Endothelial cell (in vitro differentiated cells): ENCODE measurements around the gene MT3. TPM values are rescaled to one million over a fixed set of nuclear protein-coding genes. Genes with fewer than 3 reads are reported as not detected.

Experiments used
- DNase-seq: peaks from one replicate; pipeline ENCODE4 v3.0.0; 2021; ENCODE audit warnings: low spot score
- H3K27ac Mint-ChIP-seq: one replicate; pipeline ENCODE4 v1.8.0; 2021; ENCODE audit warnings: mixed read lengths, inconsistent platforms; ENCODE audit not compliant: unreplicated experiment
- H3K27me3 Mint-ChIP-seq: one replicate; pipeline ENCODE4 v1.8.0; 2021; ENCODE audit warnings: mild to moderate bottlenecking, moderate library complexity, mixed read lengths, inconsistent platforms; ENCODE audit not compliant: unreplicated experiment
- H3K36me3 Mint-ChIP-seq: one replicate; pipeline ENCODE4 v1.8.0; 2021; ENCODE audit warnings: mild to moderate bottlenecking, low read depth, mixed read lengths, inconsistent platforms; ENCODE audit not compliant: unreplicated experiment
- H3K4me1 Mint-ChIP-seq: one replicate; pipeline ENCODE4 v1.8.0; 2021; ENCODE audit warnings: mild to moderate bottlenecking, mixed read lengths, inconsistent platforms; ENCODE audit not compliant: unreplicated experiment
- H3K4me3 Mint-ChIP-seq: one replicate; pipeline ENCODE4 v1.8.0; 2021; ENCODE audit warnings: mild to moderate bottlenecking, mixed read lengths, inconsistent platforms; ENCODE audit not compliant: unreplicated experiment
- H3K9me3 Mint-ChIP-seq: one replicate; pipeline ENCODE4 v1.8.0; 2021; ENCODE audit warnings: mixed read lengths, inconsistent platforms; ENCODE audit not compliant: unreplicated experiment
- long read RNA-seq: library from polyadenylated mRNA; unstranded; transcript quantifications from one replicate; pipeline ENCODE4 v2.0.0, GENCODE V29; 2020; ENCODE audit not compliant: unreplicated experiment
- total RNA-seq: library from RNA; stranded (reverse); fragmentation: NEBNext Ultra II Directional; extraction: Animal tissue kit (Norgen Biotek cat#: 25700); gene quantifications from one replicate; pipeline ENCODE4 v1.2.1, GENCODE V29; 2021; ENCODE audit not compliant: unreplicated experiment
- TF ChIP-seq, protein P1 (sequence below): fragments of 200-600 bp; sonication (generic); IDR thresholded peaks from one replicate; pipeline ENCODE4 v1.5.0; 2021; ENCODE audit warnings: antibody characterized with exemption; ENCODE audit not compliant: unreplicated experiment

The MT3 gene
- not detected for total RNA-seq
- long read RNA-seq, result 0 reads

DNA sequence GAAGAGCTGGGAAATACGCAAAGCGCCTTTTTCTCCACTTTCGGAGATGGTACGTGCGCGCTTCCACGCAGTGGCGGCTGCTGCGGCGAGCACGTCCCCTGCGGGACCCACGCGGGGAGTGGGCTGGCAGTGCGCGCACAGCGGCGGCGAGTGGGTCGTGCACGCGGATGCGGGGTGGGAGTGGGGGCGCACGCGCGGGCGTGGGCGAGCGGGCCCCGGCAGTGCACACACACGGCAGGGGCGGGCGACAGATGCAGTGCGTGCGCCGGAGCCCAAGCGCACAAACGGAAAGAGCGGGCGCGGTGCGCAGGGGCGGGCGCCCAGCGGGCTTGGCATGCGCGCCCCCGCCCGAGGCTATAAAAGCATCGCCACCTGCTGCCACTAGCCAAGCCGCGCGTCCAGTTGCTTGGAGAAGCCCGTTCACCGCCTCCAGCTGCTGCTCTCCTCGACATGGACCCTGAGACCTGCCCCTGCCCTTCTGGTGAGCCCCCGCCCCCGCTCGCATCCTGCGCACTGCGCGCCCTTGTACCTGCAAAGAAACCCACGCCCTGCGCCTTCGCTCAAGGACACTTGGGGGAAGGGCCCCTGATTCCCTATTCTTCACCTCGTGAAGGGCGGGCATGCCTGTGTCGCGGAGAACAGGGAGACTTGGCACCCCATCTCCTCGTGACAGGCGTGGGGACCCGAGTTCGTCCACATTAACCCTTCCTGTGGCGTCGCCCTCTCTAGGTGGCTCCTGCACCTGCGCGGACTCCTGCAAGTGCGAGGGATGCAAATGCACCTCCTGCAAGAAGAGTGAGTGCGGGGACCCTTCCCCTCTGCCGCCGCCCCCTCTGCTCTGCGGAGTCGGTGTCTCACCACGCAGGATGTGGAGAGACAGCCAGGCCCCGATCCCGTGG, at the start of gene MT3:
TSS of gene MT3 (plus strand) at position 388 of the 899 bp plus-strand sequence. CDS start at position 451, 63 bp downstream.
- TF ChIP-seq, protein P1, sequence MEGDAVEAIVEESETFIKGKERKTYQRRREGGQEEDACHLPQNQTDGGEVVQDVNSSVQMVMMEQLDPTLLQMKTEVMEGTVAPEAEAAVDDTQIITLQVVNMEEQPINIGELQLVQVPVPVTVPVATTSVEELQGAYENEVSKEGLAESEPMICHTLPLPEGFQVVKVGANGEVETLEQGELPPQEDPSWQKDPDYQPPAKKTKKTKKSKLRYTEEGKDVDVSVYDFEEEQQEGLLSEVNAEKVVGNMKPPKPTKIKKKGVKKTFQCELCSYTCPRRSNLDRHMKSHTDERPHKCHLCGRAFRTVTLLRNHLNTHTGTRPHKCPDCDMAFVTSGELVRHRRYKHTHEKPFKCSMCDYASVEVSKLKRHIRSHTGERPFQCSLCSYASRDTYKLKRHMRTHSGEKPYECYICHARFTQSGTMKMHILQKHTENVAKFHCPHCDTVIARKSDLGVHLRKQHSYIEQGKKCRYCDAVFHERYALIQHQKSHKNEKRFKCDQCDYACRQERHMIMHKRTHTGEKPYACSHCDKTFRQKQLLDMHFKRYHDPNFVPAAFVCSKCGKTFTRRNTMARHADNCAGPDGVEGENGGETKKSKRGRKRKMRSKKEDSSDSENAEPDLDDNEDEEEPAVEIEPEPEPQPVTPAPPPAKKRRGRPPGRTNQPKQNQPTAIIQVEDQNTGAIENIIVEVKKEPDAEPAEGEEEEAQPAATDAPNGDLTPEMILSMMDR, result no peak
- peaks cover 13% of the 10 kb centered on the region for H3K4me1 Mint-ChIP-seq
- no peaks in the 10 kb centered on the region for H3K9me3 Mint-ChIP-seq
- no peak for DNase-seq
- H3K4me3 Mint-ChIP-seq, result peak within 1 kb of the TSS; percentile 78
- no peak within 1 kb of the TSS for H3K27ac Mint-ChIP-seq
- peaks cover 27% of the 10 kb centered on the region for H3K27me3 Mint-ChIP-seq
- H3K36me3 Mint-ChIP-seq, result no peaks in the 10 kb centered on the region

DNA sequence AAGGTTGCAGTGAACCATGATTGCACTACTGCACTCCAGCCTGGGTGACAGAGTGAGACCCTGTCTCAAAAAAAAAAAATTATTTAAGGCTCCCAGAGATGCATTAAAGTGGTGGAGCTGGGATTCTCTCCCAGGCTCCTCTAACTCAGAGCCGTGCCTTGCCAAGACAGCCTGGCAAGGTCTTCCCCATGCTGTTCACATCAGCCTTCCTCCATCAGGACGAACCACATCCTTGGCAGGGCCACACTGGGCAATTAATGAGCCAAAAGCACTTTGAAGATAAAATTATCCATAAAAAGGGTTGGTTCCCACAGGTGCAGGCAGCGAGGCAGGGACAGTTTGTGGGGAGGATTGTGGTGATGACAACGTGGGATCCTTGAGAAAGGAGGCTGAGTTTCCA, 49.7 kb upstream of the MT3 start:
- TF ChIP-seq, protein P1, result no peak
- Mint-ChIP-seq H3K27me3 (no peaks in the 10 kb centered on the region), H3K36me3 (no peaks in the 10 kb centered on the region), H3K27ac (no peak overlapping the region), H3K9me3 (no peaks in the 10 kb centered on the region), H3K4me3 (no peak overlapping the region), H3K4me1 (no peaks in the 10 kb centered on the region)
- DNase-seq, result no peak

DNA sequence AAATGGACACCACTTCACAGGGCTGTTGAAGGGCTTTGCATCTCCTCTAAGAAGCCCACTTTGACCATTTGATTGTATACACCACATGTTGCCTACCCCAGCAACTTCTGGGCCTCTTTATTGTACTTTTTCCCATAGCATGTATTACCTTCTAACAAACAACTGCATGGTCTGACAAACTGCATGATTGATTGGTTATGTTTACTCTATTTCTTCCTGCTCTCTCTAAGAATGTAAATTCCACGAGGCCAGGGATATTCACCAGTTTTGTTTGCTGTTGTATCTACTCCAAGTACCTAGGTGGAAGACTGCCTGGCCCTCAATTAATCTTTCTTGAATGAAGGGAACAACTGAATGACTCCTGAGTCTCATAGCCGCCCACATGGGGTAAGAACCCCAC, 47.3 kb upstream of the MT3 start:
- no peak overlapping the region for H3K27ac Mint-ChIP-seq

DNA sequence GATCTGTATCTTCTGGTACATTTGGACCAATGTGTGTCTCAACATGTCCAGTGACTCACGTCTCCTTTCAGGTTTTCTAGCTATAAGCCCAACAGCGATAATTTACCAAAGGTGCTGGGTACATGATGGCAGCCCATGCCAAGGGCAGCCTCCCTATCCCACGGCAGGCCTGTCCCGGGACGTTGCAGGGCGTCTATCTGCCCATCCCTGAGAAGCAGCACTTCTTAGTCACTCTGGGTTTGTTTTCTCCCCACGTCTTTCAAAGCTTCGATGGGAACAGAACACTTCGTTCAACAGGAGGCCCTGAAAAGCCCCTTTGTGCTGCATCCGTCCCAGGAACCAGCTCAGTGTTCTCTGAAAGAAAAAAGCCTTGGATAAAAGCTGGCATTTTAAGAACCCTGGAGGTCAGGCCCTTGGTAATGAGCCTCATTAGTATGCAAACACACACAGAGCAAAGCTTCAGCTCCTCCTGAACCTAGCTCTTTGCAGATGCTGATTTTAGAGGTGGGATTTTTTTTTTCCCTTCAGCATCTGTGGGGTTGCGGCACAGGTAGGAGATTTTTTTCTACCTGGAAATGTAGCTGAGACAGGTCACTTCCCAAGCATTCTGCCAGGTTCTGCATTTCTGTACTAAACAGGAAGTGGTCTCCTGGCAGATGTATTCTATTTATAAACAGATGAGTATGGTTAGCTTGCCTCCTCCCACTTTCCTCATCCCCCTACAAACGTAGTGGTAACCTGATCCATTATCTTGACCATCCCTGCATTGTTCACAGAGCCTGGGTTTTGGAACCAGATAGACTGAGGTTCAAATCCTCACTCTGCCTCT, 42.0 kb upstream of the MT3 start:
- TF ChIP-seq, protein P1, result no peak
- no peak overlapping the region for H3K4me3 Mint-ChIP-seq

More for the DNA sequence above, 47.3 kb upstream of the MT3 start:
- DNase-seq, result no peak
- H3K27me3 Mint-ChIP-seq, result no peaks in the 10 kb centered on the region
- H3K9me3 Mint-ChIP-seq, result no peaks in the 10 kb centered on the region
- H3K4me1 Mint-ChIP-seq, result no peaks in the 10 kb centered on the region
- no peak overlapping the region for H3K4me3 Mint-ChIP-seq
- TF ChIP-seq, protein P1, result no peak
- no peaks in the 10 kb centered on the region for H3K36me3 Mint-ChIP-seq

More for the DNA sequence above, 42.0 kb upstream of the MT3 start:
- peaks cover 4% of the 10 kb centered on the region for H3K27me3 Mint-ChIP-seq
- peaks cover 7% of the 10 kb centered on the region for H3K4me1 Mint-ChIP-seq
- peak overlapping the region; percentile 24 for H3K27ac Mint-ChIP-seq
- no peaks in the 10 kb centered on the region for H3K9me3 Mint-ChIP-seq
- DNase-seq, result no peak
- H3K36me3 Mint-ChIP-seq, result no peaks in the 10 kb centered on the region
